Loucy (cell line): Measurements from ENCODE around the gene ZNF44.
"Not testable (repeated sequence)": the region's sequence is repeated elsewhere in the genome, so short reads cannot be mapped to it uniquely, and the experiment has no call there.

ENCODE experiments used
- H2AFZ ChIP-seq: fragments of 200-600 bp; sonication (generic); 2 replicates; pipeline ENCODE4 v1.6.0; 2016; ENCODE audit warnings: antibody characterized with exemption, mild to moderate bottlenecking, low read length, moderate library complexity
- H3F3A ChIP-seq: fragments of 200-600 bp; 2 replicates; pipeline ENCODE4 v1.6.0; 2016; ENCODE audit warnings: antibody characterized with exemption, low read depth, mild to moderate bottlenecking
- H3K27me3 ChIP-seq: fragments of 200-600 bp; sonication (generic); 2 replicates; pipeline ENCODE4 v1.6.1; 2014; ENCODE audit warnings: low read length, mild to moderate bottlenecking; ENCODE audit not compliant: insufficient read depth, poor library complexity, severe bottlenecking
- H3K36me3 ChIP-seq: fragments of 200-600 bp; sonication (generic); 2 replicates; pipeline ENCODE4 v1.6.1; 2016; ENCODE audit warnings: low read length; ENCODE audit not compliant: insufficient read depth
- H3K4me1 ChIP-seq: fragments of 200-600 bp; sonication (generic); 2 replicates; pipeline ENCODE4 v1.5.1; 2014; ENCODE audit warnings: low read length, mild to moderate bottlenecking; ENCODE audit not compliant: insufficient read depth, poor library complexity, severe bottlenecking
- H3K4me2 ChIP-seq: fragments of 200-600 bp; sonication (generic); 2 replicates; pipeline ENCODE4 v1.6.0; 2014; ENCODE audit warnings: antibody characterized with exemption, low read length, low read depth, mild to moderate bottlenecking; ENCODE audit not compliant: poor library complexity, severe bottlenecking
- H3K4me3 ChIP-seq: fragments of 200-600 bp; sonication (generic); 2 replicates; pipeline ENCODE4 v1.5.1; 2014; ENCODE audit warnings: low read length, mild to moderate bottlenecking, mixed read lengths; ENCODE audit not compliant: poor library complexity, severe bottlenecking
- H3K79me2 ChIP-seq: fragments of 200-600 bp; sonication (generic); 2 replicates; pipeline ENCODE4 v1.6.1; 2014; ENCODE audit warnings: low read length; ENCODE audit not compliant: insufficient read depth
- H3K9ac ChIP-seq: fragments of 200-600 bp; sonication (generic); 2 replicates; pipeline ENCODE4 v1.6.0; 2014; ENCODE audit warnings: mild to moderate bottlenecking, low read depth, low read length, moderate library complexity; ENCODE audit not compliant: poor library complexity, severe bottlenecking
- H3K9me2 ChIP-seq: fragments of 200-600 bp; sonication (generic); replicated peaks from 2 replicates; pipeline ENCODE4 v1.6.1; 2016; ENCODE audit warnings: low read depth, low read length, mixed read lengths
- H3K9me3 ChIP-seq: fragments of 200-600 bp; sonication (generic); 2 replicates; pipeline ENCODE4 v1.6.1; 2014; ENCODE audit warnings: mild to moderate bottlenecking, antibody characterized with exemption, low read length, low read depth; ENCODE audit not compliant: insufficient read depth
- H4K20me1 ChIP-seq: fragments of 200-600 bp; sonication (generic); 2 replicates; pipeline ENCODE4 v1.6.0; 2014; ENCODE audit warnings: antibody characterized with exemption, low read length, mild to moderate bottlenecking; ENCODE audit not compliant: insufficient read depth, poor library complexity, severe bottlenecking
- EZH2phosphoT487 ChIP-seq: fragments of 200-600 bp; IDR thresholded peaks from 2 replicates; pipeline ENCODE4 v1.6.1; 2018; ENCODE audit warnings: antibody characterized with exemption, mild to moderate bottlenecking, moderate library complexity, borderline replicate concordance
- TF ChIP-seq, protein P1 (sequence below): fragments of 200-600 bp; sonication (generic); conservative IDR thresholded peaks from 2 replicates; pipeline ENCODE4 v1.5.1; 2014; ENCODE audit warnings: mild to moderate bottlenecking, antibody characterized with exemption, low read length

The ZNF44 gene

DNA sequence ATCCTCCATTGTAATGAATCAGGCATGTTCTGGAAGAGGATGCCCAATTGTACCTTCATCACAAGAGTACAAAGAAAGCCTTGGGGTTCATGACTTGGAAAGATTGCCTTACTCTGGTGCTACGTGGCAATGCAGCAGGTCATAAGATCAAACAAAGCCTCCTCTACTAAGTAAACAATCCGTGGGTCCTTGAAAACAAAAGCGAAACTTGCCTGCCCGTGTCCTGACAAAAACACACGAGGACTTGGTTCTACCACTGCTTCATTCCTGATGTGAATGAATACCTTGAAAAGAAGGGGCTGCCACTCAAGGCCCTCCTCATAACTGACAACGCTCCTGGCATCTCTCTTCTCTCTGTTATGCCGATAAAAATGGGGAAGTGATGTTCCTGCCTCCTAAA is 19.9 kb upstream of the ZNF44 start:
- Histone ChIP-seq H3K27me3 (no peaks in the 10 kb centered on the region), H3F3A (no peaks in the 10 kb centered on the region), H3K4me2 (no peak overlapping the region), H3K9ac (no peak overlapping the region), H3K9me3 (peaks cover 6% of the 10 kb centered on the region; the same call in 1 of the 2 replicates), H4K20me1 (no peaks in the 10 kb centered on the region), H3K79me2 (no peaks in the 10 kb centered on the region), H3K36me3 (no peaks in the 10 kb centered on the region), H3K4me3 (no peak overlapping the region), H2AFZ (no peak overlapping the region), H3K9me2 (no peaks in the 10 kb centered on the region), H3K4me1 (no peaks in the 10 kb centered on the region)
- TF ChIP-seq EZH2phosphoT487, result no peak
- TF ChIP-seq, protein P1, sequence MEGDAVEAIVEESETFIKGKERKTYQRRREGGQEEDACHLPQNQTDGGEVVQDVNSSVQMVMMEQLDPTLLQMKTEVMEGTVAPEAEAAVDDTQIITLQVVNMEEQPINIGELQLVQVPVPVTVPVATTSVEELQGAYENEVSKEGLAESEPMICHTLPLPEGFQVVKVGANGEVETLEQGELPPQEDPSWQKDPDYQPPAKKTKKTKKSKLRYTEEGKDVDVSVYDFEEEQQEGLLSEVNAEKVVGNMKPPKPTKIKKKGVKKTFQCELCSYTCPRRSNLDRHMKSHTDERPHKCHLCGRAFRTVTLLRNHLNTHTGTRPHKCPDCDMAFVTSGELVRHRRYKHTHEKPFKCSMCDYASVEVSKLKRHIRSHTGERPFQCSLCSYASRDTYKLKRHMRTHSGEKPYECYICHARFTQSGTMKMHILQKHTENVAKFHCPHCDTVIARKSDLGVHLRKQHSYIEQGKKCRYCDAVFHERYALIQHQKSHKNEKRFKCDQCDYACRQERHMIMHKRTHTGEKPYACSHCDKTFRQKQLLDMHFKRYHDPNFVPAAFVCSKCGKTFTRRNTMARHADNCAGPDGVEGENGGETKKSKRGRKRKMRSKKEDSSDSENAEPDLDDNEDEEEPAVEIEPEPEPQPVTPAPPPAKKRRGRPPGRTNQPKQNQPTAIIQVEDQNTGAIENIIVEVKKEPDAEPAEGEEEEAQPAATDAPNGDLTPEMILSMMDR, result no peak

DNA sequence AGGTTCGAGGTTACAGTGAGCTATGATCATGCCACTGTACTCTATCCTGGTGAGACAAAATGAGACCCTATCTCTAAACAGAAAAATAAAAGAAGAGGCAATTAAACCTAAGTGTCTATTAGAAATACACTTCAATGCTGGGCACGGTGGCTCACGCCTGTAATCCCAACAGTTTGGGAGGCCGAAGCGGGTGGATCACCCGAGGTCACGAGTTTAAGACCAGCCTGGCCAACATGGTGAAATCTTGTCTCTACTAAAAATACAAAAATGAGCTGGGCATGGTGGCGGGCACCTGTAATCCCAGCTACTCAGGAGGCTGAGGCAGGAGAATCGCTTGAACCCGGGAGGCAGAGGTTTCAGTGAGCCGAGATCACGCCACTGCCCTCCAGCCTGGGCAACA is 14.2 kb upstream of the ZNF44 start:
- H3K9me2 ChIP-seq, H4K20me1 ChIP-seq, H3K4me1 ChIP-seq, H3K79me2 ChIP-seq, H3K36me3 ChIP-seq, H3K4me2 ChIP-seq, H3F3A ChIP-seq, H3K4me3 ChIP-seq, H2AFZ ChIP-seq, H3K27me3 ChIP-seq, H3K9ac ChIP-seq, H3K9me3 ChIP-seq: not testable (repeated sequence)

DNA sequence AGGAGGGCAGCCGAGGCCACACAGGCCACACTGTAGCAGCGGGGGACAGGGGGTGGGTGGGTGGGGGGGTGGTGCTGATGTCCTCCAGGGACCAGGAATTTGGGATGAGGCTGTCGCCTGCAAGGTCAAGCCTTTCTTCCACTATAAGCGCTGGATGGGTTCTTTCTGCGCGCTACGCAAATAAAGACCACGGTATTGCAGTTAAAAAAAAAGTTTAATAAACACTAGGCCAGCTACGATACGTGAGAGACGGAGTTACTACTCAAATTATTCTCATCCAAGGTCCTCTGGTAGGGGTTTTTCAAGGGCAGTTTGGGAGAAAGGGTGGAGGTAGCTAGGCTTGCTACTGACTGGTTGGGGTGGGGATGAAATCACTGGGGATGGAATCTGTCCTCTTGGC is 508 bp upstream of the ZNF44 start:
- Histone ChIP-seq H3K4me1 (peaks cover 24% of the 10 kb centered on the region), H3K4me2 (peak overlapping the region; percentile 74), H3K27me3 (peaks cover 5% of the 10 kb centered on the region), H3K4me3 (peak overlapping the region; percentile 91), H3F3A (peaks cover 3% of the 10 kb centered on the region), H3K36me3 (no peaks in the 10 kb centered on the region), H4K20me1 (peaks cover 28% of the 10 kb centered on the region), H3K9me3 (no peaks in the 10 kb centered on the region), H3K9ac (peak overlapping the region; percentile 94), H3K9me2 (no peaks in the 10 kb centered on the region), H2AFZ (peak overlapping the region; percentile 75; the same call in 1 of the 2 replicates), H3K79me2 (peaks cover 40% of the 10 kb centered on the region)
- no peak for TF ChIP-seq EZH2phosphoT487
- TF ChIP-seq, protein P1, result no peak

DNA sequence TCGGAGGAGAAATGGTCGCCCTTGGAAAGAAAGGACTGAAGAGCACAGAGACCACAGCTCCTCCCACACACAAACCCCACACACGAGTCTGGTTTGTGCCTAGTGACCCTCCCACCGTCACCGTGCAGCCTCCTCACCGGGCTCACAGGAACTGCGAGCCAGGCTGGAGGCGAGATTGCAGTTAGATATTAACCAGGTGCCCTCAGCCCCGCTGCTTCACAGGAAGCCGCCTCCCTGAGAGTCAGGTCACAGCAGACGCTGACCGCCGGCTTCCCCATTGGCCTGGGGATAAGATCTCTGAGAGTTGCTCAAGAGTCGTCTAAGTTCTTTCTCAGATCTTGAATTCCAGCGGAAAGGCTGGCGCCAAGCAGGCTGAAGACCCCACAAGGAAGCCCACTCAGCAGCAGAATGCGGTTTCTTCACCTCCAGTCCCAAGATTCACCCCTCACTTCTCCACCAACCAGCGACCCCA is 870 bp downstream of the ZNF44 start:
- peak overlapping the region; percentile 95 for H3K4me2 ChIP-seq
- peaks cover 5% of the 10 kb centered on the region for H3K27me3 ChIP-seq
- TF ChIP-seq, protein P1, result no peak
- TF ChIP-seq EZH2phosphoT487, result no peak
- no peaks in the 10 kb centered on the region for H3K9me2 ChIP-seq
- H3K36me3 ChIP-seq, result no peaks in the 10 kb centered on the region
- no peaks in the 10 kb centered on the region for H3K9me3 ChIP-seq
- peak overlapping the region; percentile 94 for H3K9ac ChIP-seq
- H3K4me3 ChIP-seq, result peak overlapping the region; percentile 91
- peaks cover 40% of the 10 kb centered on the region for H4K20me1 ChIP-seq
- H2AFZ ChIP-seq, result peak overlapping the region; percentile 38
- peaks cover 34% of the 10 kb centered on the region for H3K4me1 ChIP-seq
- peaks cover 3% of the 10 kb centered on the region for H3F3A ChIP-seq
- peaks cover 54% of the 10 kb centered on the region for H3K79me2 ChIP-seq
